ENCODE results near the gene RBFOX2.

RBFOX2 gene

DNA sequence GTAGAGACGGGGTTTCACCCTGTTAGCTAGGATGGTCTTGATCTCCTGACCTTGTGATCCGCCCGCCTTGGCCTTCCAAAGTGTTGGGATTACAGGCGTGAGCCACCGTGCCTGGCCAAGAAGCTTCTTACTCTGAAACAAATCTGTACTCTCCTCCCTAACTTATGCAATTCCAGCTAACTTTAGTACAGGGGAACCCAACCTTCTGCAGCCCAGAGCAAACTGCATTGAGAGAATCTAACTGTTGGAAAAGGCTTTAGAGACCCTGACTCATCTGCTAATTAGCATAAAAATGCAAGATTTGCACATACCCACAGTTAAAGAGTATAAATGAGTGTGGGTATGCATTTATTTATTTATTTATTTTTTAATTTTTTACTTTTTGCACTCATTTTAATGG, 246.1 kb downstream of the RBFOX2 start:
- no peak for DNase-seq (ENCODE audit: low read depth in 3 of 3)

DNA sequence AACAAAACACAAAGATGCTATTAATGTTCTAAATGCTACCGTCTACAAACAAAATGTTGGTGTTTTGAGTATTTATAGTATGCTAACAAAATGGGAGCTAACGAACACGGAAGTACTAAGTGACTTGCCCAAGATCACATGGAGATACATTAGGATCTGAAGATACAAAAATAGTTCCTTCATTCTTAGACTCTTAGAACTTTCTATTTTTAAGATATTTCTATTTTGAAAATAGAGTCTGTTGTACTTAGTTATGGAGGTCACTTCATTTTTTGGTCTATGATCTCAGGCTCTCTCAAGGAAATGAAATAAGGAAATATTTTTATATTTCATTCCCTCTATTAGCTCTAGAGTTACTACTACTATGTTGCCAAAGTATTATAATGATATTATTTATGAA, 246.7 kb downstream of the RBFOX2 start:
- DNase-seq (ENCODE audit: low read depth in 3 of 3) = no peak

DNA sequence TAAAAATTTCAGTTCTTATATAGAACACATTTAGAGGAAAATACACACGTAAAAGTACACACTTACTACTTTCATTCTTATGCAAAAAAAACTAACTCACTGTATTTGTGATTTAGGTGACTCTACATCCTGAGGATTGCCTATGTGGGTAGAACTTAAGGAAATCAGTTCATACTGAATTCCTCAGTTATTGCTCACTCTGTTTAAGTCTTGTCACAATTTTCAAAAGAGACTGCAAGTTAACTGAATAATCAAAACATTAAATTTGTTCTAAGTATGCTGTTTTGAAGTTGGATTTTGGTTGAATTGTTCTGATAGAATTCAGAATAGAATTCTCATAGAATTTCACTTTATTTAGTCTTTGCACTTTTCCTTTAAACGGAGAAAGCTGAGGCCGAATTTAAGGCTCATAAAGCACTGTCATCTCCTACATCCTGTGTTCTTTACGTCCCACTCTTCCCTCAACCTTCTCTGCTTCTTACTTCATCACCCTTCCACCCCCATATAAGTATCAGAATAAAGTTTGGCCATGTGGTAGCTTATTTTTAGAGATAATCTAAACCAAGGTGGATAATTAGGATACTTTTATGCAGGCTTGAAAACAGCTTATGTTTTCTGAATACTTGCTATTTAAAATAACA, 251.2 kb downstream of the RBFOX2 start:
- DNase-seq (ENCODE audit: low read depth in 3 of 3) = no peak

DNA sequence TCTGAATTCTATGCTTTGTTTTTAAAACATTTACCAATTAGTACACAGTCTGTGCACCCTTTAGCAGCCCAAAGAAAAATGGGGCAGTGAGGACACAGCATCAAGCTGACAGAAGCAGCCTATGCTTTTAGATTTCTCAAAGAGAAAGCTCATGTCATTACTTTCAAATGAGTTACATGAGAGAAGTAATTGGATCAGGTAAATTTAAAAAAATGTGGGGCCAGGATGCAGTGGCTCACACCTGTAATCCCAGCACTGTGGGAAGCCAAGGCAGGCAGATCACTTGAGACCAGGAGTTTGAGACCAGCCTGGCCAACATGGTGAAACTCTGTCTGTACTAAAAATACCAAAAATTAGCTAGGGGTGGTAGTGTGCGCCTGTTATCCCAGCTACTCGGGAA, 253.3 kb downstream of the RBFOX2 start:
- no peak for DNase-seq (ENCODE audit: low read depth in 3 of 3)

DNA sequence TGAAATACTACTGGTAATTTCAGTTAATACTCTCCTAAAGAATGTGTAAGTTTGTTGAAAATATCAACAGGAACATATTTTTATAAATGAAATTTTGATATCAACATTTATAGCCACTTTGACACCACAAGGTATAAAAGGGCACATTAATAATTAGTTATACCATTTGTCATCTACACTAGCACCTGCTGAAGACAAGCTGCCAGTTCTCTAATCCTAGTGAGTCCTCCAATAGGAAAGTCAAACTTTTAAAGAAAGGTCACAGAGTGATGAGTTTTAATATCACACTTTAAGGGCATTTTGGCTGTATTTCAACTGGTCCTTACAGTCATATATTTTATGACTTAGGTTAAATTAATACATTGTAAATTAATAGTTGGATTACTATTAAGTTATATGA, 258.6 kb downstream of the RBFOX2 start:
- no peak for DNase-seq (ENCODE audit: low read depth in 3 of 3)

DNA sequence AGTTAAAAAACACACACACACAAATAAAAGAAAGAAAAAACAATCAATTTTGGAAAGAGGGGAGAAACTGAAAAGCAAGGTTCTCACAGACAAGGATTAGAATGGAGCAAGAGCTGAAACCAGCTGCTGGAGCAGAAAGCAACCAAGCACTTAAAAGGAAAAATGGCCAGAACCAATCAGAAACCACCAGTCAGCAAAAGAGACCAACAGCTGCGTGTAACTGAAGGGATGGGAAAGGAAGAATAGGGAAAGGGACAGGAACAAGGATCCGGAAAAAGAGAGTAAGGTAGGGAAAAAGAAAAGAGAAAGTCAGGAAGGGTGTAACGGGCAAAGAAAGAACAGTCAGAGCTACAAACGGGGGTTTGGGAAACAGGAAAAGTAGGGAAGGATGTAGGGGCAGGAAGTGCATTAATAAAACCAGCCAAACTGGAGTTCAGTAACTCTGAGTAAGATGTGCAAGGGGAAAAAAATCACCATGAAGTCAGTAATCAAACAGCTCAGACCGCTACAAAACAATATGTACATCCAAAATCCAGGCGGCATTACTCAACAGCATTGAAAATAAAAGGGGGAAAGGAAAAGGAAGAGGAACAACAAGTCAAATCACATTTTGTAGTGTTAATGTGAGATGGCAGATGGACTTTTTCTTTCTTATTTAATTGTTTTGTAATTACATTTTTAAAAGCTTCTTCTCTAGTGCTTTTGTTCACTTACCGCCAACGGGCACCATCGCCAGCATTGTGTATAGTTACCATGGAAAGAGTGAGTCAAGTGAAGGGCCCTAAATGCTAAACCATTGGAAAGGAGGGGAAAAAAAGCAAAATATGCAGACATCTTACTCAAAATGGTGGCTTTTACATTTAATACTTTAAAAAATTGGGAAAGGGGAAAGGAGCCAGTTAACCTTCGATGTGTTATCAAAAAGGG, 261.7 kb downstream of the RBFOX2 start:
- no peak for DNase-seq (ENCODE audit: low read depth in 3 of 3)

DNA sequence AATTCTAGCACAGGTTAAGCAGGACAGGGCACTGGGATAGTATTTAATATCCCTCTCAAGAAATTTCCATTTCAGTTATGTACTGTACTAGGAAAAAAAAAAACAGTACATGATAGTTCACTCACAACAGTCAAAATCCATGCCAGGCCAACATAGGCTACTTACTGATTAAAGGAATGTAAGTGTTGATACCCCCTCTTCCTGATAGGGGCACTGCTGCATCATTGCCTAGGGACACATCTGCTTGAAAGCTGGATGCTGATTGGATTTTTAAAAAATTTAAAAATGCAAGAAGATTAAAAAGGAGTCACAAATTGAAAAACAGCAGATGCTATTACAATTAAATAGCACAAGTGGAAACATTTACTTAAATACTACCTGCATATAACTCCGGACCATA, 267.6 kb downstream of the RBFOX2 start:
- DNase-seq (ENCODE audit: low read depth in 3 of 3) = no peak

DNA sequence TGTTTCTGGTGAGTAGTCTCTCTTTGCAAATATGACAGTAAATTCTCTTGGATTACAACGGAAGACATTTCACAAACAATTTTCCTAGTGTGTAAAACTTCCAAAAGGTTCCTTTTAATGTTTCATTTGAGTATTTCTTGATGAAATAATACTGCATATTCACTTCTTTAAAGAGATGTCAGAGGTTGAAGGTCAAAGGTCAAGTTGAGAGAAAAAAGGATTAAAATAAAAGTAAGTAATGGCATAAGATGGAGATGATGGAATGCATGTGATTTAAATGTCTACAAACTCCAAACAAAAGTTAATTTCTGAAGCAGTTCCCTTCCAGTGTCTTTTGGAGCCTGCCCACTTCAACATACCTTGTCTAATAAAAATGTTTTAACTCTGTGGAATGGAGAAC, 270.2 kb downstream of the RBFOX2 start:
- no peak for DNase-seq (ENCODE audit: low read depth in 3 of 3)

DNA sequence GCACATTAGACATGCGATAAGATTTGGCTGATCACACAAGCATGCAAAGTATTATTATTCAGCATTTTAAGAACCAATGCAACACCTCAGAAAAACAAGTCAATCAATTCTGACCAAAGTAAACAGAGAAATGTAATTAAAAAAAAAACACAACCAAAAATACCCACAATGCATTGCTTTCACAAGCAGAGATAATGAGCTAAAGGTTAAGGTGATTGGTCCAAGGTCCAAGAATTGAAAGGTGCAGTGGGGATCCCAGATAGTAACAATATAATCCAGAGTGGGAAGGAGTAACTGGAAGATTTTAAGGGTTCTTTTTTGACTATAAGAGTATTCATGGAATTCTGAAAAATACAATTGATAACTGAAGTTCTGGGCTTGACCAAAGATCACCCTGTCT, 271.9 kb downstream of the RBFOX2 start:
- no peak for DNase-seq (ENCODE audit: low read depth in 3 of 3)

DNA sequence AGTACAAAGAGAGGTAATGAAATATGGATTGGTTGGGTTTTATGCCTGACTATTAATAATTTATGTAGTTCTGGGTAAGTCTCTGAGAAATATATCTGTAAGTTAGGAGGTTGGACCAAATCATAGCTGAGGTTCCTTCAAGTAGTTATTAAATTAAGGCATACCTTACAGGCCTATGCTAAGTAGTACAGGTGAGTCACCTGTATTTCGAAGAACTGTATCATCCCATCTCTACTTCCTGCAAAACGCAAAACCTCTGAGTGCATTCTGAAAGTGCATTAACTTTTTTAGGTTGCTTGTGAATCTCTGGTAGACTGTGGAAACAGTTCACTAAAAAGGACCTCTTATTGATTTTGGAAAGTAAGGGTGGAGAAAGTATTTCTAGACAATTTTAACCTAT, 273.9 kb downstream of the RBFOX2 start:
- DNase-seq (ENCODE audit: low read depth in 3 of 3) = no peak

DNA sequence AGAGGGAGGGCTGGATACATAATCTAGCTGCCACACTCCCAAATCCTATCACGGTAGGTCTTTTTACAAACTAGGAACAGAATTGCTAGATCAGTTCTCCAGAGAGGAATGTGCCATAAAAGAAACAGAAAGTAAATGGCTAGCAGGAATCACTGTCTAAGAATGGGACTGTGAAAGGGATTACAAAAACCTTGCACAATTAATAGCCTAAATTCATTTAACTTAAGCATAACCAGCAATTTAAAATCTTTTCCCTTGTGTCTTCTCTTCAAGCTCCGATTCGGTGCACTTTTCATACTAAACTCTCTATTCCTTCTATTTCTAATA, 275.8 kb downstream of the RBFOX2 start:
- DNase-seq (ENCODE audit: low read depth in 3 of 3) = no peak

DNA sequence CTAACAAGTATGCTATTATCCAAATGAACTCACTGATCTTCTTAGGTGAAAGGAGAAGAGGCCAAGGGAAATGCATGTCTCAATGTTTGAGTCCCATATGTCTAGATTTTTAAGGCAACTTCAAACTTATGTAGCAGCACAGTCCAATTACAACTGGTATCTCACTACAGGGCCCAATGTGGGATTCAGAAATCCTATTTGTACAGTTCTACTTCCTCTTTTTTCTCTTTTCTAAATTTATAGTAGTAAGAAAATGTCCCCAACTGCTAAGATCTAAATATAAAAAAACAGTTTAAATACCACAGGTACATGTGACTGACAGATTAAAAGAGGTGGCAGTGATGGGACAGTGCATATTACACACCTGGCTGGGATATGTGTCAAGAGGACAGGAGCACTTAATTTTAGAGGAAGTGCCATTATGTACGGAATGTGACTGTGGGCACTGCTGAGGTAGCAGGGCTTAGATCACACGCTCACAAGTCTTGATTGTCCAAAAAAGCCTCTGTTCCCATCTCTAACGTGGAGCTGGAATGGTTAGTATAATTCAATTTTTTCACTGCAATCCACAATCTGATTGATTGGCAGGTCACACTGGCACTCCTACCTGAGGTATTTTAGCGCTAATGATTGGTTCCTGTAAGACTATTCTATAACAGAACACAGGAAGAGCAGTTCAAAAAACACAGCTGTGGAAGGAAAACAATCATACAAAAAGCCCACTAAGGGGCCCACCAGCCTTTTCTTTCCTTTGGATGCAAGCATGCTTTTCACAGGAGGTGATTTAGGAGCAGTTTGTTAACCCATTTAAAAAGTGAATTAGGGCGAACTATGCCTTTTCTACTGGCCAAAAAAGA, 276.4 kb downstream of the RBFOX2 start:
- DNase-seq (ENCODE audit: low read depth in 3 of 3) = no peak

DNA sequence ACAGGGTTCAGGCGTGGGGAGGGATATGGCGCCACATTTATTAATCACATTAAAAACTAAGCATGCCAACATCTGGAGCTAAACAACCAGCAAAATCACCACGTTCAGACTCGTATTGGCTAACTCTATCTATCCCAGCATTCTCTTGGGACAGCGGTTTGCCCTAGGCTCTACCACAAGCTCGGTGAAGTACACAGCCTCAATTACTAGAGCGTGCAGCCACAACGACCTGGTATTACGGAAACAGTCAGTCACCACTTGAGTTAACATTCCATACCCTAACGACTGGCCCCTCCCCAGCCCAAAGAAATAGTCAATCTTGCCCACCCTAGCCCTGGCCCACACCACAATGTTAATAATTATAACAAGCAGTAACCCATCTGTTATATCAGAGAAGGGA, 278.8 kb downstream of the RBFOX2 start:
- no peak for DNase-seq (ENCODE audit: low read depth in 3 of 3)

DNA sequence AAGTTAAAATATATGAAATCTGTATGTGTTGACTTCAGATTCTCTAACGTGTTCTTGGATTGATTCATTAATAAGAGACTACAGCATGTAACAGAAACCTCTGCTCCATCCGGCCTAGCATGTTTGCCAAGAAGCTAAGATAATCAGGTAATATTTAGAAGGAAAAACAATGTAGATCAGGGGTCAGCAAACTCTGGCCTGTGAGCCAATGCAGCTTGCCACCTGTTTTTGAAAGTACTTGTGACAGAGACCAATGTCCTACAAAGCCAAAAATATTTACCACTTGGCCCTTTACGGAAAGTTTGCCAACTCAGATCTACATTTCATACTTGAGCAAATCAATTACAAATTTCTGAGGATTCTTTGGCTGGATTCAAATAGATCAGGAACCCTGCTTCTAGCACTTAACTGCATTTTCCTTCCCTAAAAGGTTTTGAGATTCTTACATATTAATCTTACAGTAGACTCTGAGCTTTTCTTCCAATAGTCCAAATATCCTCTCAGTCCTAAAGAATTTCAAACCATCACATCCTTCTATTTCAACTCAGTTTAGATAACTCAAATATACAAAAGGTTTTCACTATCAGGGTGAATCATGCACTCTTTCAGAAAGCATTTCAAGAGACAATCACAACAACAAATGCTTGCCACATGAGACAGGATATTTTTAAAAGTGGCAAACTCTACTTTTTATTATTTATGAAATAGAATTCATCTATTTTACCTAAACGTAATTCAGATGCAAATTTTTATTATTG, 281.5 kb downstream of the RBFOX2 start:
- no peak for DNase-seq (ENCODE audit: low read depth in 3 of 3)

DNA sequence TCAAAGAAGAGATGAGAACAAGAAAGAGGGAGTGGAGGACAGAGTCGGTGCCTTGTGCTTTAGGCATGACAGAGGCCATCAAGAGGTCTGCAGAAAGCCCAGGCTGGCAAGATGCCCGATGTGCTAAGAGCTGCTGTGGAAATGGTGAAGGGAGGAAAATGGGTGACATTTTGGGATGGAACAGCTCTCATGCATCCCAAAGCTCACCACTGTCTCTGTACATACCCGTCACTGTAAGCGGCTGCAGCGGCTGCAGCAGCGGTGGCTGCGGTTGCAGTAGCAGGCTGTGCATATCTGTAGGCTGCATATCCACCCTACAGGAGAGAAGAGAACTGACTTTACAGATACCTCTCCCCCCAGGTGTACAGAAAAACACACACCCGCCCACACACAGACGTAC, 282.4 kb downstream of the RBFOX2 start:
- no peak for DNase-seq (ENCODE audit: low read depth in 3 of 3)

DNA sequence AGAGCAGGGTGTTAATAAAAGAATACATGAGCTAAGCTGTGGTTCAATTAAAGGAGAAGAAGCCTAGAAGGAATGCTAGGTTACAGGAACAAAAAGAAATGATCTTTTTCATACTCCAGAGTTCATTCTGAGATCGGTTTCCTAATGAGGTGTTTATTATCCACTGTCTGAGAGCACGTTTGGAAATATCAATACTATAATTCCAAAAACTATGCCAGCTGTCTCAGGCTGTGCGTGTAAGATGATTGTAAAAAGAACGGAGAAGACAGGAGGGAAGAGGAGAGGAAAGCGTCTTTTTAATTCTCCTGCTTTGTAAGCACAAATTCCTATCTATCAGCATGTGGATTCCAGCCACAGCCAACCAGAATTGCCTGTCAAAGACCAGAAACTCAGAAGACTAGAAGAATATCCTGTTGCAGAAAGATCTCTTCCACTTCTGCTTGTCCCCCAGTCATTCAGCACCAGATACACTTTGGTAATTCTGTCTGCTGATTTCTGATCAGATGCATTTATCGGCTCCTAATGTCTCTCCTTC, 285.2 kb downstream of the RBFOX2 start:
- no peak for DNase-seq (ENCODE audit: low read depth in 3 of 3)

DNA sequence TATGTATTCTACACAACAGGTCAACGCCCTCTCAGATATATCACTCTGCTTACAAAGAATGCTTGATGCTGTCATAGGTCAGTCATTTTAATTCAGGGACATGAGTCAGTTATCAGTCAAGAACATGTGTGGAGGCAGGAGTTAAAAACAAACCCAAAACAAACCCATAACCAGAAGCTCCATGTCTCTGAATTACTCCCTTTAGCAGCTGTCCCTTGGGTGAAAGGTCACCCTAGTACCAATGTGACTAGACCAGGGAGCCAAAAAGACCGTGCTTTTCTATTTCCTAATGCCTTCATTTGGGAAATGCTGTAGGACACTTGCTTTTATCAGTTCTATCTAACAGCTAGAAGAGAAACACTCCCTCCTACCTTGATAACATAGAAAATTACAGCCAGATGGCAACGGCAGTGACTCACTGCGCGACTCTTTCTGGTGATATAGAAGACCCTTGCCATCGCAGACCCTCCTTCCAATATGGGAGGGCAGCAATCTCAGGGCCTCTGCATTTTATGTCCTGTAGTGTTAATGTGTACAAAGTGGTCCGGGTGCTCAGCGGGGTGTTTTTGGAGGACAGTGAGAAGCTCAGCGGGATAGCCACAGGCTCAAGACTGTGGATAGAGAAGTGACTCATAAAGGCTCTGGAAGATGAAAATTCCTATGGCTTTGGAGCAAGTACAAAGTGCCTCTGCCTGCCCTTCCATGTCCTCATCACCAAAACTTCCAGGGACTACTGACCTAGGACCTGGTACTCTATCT, 286.1 kb downstream of the RBFOX2 start:
- DNase-seq (ENCODE audit: low read depth in 3 of 3) = no peak

DNA sequence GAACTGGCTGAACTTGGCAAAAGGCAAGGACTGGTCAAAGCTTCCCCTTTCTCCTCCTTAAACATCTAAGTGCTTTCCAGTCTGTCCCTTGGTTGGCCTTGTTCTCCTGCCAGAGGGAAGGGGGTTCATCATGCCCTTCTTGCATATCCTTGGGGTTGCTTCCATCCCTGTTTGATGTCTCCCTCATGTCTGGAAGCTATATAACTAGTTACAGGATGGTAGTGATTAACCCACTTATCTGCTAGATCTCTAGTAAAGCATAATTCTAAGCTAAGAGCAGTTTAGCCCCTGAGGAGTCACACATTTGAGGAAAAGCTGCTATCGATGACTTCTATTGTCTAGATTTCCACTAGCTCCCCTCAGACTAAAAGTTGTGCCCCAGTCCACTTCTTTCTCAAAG, 288.0 kb downstream of the RBFOX2 start:
- no peak for DNase-seq (ENCODE audit: low read depth in 3 of 3)

DNA sequence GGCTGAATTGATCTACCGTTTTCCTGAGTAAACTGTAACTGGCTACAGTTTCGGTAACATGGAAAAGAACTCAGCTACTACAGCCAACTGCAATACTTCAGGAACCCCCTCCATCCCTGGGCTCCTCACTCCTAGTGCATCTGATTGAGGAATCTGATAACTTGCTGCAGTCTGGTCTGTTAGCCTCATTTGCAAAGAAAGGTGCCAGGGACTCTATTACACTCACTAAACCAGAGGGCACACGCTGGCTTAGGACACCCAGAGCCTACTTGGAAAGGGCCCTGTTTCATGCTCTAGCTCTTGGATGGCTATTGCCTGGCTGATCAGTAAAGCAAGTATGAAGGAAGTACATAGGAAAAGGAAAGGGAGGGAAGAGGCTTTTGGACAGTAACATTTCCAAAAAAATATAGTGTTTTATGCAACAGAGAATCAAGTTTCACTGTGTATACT, 288.7 kb downstream of the RBFOX2 start:
- no peak for DNase-seq (ENCODE audit: low read depth in 3 of 3)

DNA sequence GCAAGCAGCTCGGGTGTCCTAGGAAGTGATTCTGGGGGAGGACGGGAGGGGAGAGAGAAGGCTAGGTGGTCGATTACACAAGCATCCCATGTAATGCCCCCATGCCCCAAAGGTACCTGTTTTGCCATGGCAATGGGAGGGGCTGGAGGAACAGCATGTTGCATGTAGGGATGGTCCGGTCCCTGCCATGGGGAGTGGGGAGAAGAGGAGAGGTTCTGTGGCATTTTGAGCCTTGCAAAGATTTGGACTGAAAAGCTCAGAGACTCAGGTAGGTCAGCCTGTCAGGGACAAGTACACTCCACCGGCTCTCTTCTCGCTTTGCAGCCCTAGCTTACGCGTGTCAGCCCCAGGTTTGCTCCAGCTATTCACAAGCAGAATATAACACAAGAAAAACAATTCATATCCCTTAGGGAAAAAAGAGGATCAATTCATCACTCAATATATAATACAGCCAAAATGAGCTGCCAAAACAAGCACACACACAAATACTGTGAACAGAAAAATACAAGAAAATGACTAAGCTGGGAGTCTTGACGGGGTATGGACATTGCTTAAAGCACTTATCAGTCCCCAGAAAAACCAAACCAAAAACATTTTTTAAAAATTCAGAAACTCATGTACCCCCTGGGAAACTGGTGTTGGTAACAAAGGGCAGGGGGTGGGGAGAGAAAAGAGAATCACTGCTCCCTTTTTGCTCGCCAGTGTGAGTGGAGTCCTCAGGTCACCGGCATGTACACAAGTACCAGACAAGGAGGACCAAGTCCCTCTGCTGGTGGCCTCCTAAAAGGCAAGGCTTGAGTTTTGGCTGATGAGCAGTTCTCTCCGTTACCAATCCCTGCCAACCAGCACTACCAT, 289.3 kb downstream of the RBFOX2 start:
- no peak for DNase-seq (ENCODE audit: low read depth in 3 of 3)
